Neural cell (in vitro differentiated cells): ENCODE measurements around the gene BBS1. TPM values are rescaled to one million over a fixed set of nuclear protein-coding genes. Genes with fewer than 3 reads are reported as not detected.

Experiments
- H2AFZ ChIP-seq: fragments of 200-600, 300-800 bp; sonication (generic), shearing (Covaris generic); 2 replicates; pipeline ENCODE4 v1.6.0; 2014; ENCODE audit warnings: low read depth, mild to moderate bottlenecking, antibody characterized with exemption, low read length, moderate library complexity
- H3F3A ChIP-seq: fragments of 200-600 bp; shearing (Covaris generic); 2 replicates; pipeline ENCODE4 v1.6.1; 2016; ENCODE audit warnings: mild to moderate bottlenecking, moderate library complexity, mixed read lengths, antibody characterized with exemption, low read length; ENCODE audit not compliant: insufficient read depth, poor library complexity, severe bottlenecking
- H3K27ac ChIP-seq: fragments of 200-600, 300-800 bp; sonication (generic), shearing (Covaris generic); 2 replicates; pipeline ENCODE4 v1.5.1; 2014; ENCODE audit warnings: mild to moderate bottlenecking, low read length, moderate library complexity
- H3K27me3 ChIP-seq: fragments of 300-800, 200-600 bp; sonication (generic), shearing (Covaris generic); 2 replicates; pipeline ENCODE4 v1.6.0; 2014; ENCODE audit warnings: mild to moderate bottlenecking, low read depth, low read length, moderate library complexity; ENCODE audit not compliant: insufficient read depth
- H3K36me3 ChIP-seq: fragments of 300-800, 200-600 bp; sonication (generic), shearing (Covaris generic); 2 replicates; pipeline ENCODE4 v1.5.1; 2014; ENCODE audit warnings: mild to moderate bottlenecking, antibody characterized with exemption, low read length, moderate library complexity; ENCODE audit not compliant: insufficient read depth
- H3K4me2 ChIP-seq: fragments of 300-800, 200-600 bp; sonication (generic), shearing (Covaris generic); 2 replicates; pipeline ENCODE4 v1.6.0; 2014; ENCODE audit warnings: mild to moderate bottlenecking, low read length
- H3K4me3 ChIP-seq: fragments of 300-800, 200-600 bp; sonication (generic), shearing (Covaris generic); 2 replicates; pipeline ENCODE4 v1.5.1; 2014; ENCODE audit warnings: mild to moderate bottlenecking, low read length, moderate library complexity
- H3K79me2 ChIP-seq: fragments of 200-600 bp; shearing (Covaris generic); replicated peaks from 2 replicates; pipeline ENCODE4 v1.6.0; 2014; ENCODE audit warnings: mild to moderate bottlenecking, low read length, moderate library complexity; ENCODE audit not compliant: insufficient read depth
- H3K9ac ChIP-seq: fragments of 300-800, 200-600 bp; sonication (generic), shearing (Covaris generic); 2 replicates; pipeline ENCODE4 v1.6.1; 2016; ENCODE audit warnings: mild to moderate bottlenecking, low read length, mixed read lengths
- H3K9me2 ChIP-seq: fragments of 200-600 bp; shearing (Covaris generic); 2 replicates; pipeline ENCODE4 v1.6.1; 2016; ENCODE audit warnings: mild to moderate bottlenecking, low read length, mixed read lengths; ENCODE audit not compliant: insufficient read depth
- H3K9me3 ChIP-seq: fragments of 200-600, 300-800 bp; sonication (generic), shearing (Covaris generic); 2 replicates; pipeline ENCODE4 v1.6.1; 2016; ENCODE audit warnings: mild to moderate bottlenecking, mixed run types, low read length, moderate library complexity, mixed read lengths
- H4K20me1 ChIP-seq: fragments of 200-600 bp; shearing (Covaris generic); 2 replicates; pipeline ENCODE4 v1.6.1; 2016; ENCODE audit warnings: mild to moderate bottlenecking, mixed run types; ENCODE audit not compliant: insufficient read depth
- CTCF ChIP-seq: fragments of 450-650 bp; IDR thresholded peaks from 2 replicates; pipeline ENCODE4 v1.5.1; 2014; ENCODE audit warnings: antibody characterized with exemption, mild to moderate bottlenecking, moderate library complexity; ENCODE audit not compliant: poor library complexity, severe bottlenecking
- EP300 ChIP-seq: fragments of 450-650 bp; conservative IDR thresholded peaks from 2 replicates; pipeline ENCODE4 v1.6.1; 2014; ENCODE audit warnings: antibody characterized with exemption, mild to moderate bottlenecking, moderate library complexity; ENCODE audit not compliant: poor library complexity, severe bottlenecking
- EZH2 ChIP-seq: fragments of 200-600, 300-800 bp; shearing (Covaris generic), sonication (generic); IDR thresholded peaks from 2 replicates; pipeline ENCODE4 v1.6.1; 2014; ENCODE audit warnings: antibody characterized with exemption, low read length, borderline replicate concordance, mild to moderate bottlenecking; ENCODE audit not compliant: insufficient read depth, poor library complexity, severe bottlenecking
- MXI1 ChIP-seq: fragments of 450-650 bp; conservative IDR thresholded peaks from 2 replicates; pipeline ENCODE4 v1.6.1; 2014; ENCODE audit warnings: antibody characterized with exemption, mild to moderate bottlenecking; ENCODE audit not compliant: poor library complexity, severe bottlenecking
- POLR2AphosphoS5 ChIP-seq: IDR thresholded peaks from 2 replicates; pipeline ENCODE4 v1.6.1; 2012
- RAD21 ChIP-seq: fragments of 450-650 bp; conservative IDR thresholded peaks from 2 replicates; pipeline ENCODE4 v1.6.1; 2014; ENCODE audit warnings: antibody characterized with exemption, mild to moderate bottlenecking, moderate library complexity
- REST ChIP-seq: IDR thresholded peaks from 2 replicates; pipeline ENCODE4 v1.6.1; 2012; ENCODE audit warnings: borderline replicate concordance
- SMC3 ChIP-seq: fragments of 450-650 bp; conservative IDR thresholded peaks from 2 replicates; pipeline ENCODE4 v1.6.1; 2014; ENCODE audit warnings: antibody characterized with exemption, mild to moderate bottlenecking, moderate library complexity; ENCODE audit not compliant: poor library complexity
- TAF1 ChIP-seq: IDR thresholded peaks from 2 replicates; pipeline ENCODE4 v1.6.1; 2012; ENCODE audit warnings: low read depth
- polyA plus RNA-seq: library from polyadenylated mRNA; depleted of rRNA; stranded (reverse); fragments of >200 nt; gene quantifications from 2 replicates; pipeline ENCODE4 v1.2.3, GENCODE V29; 2014

Gene BBS1
- polyA plus RNA-seq, 1 donor from 2014 or later = 69.5 TPM

GRCh38 chr11:66531841-66532240, 21.4 kb downstream of the BBS1 start:
- no peak overlapping the region for H3K9ac ChIP-seq
- H3K4me2 ChIP-seq = no peak overlapping the region
- TF ChIP-seq POLR2AphosphoS5 (no peak), TAF1 (no peak), CTCF (no peak), RAD21 (no peak), EP300 (no peak)
- no peaks in the 10 kb centered on the region for H3K9me2 ChIP-seq
- H3K27me3 ChIP-seq = no peaks in the 10 kb centered on the region
- no peaks in the 10 kb centered on the region for H4K20me1 ChIP-seq
- H3F3A ChIP-seq = no peaks in the 10 kb centered on the region
- H2AFZ ChIP-seq = no peak overlapping the region
- H3K27ac ChIP-seq = no peak overlapping the region
- no peaks in the 10 kb centered on the region for H3K79me2 ChIP-seq
- H3K9me3 ChIP-seq = no peaks in the 10 kb centered on the region
- no peaks in the 10 kb centered on the region for H3K36me3 ChIP-seq
- H3K4me3 ChIP-seq = no peak overlapping the region

GRCh38 chr11:66532784-66533183, 22.3 kb downstream of the BBS1 start:
- H3K79me2 ChIP-seq = no peaks in the 10 kb centered on the region
- no peak overlapping the region for H3K9ac ChIP-seq
- no peaks in the 10 kb centered on the region for H3K36me3 ChIP-seq
- H3K4me3 ChIP-seq = no peak overlapping the region
- no peaks in the 10 kb centered on the region for H3F3A ChIP-seq
- no peaks in the 10 kb centered on the region for H3K27me3 ChIP-seq
- H3K27ac ChIP-seq = no peak overlapping the region
- no peaks in the 10 kb centered on the region for H4K20me1 ChIP-seq
- H3K9me2 ChIP-seq = no peaks in the 10 kb centered on the region
- TF ChIP-seq REST = no peak
- H2AFZ ChIP-seq = no peak overlapping the region
- H3K9me3 ChIP-seq = no peaks in the 10 kb centered on the region
- no peak overlapping the region for H3K4me2 ChIP-seq

- Histone ChIP-seq H3K27ac (no peak overlapping the region), H3K79me2 (no peaks in the 10 kb centered on the region), H3K9me2 (no peaks in the 10 kb centered on the region), H3K9me3 (no peaks in the 10 kb centered on the region), H3K36me3 (no peaks in the 10 kb centered on the region), H3K4me3 (no peak overlapping the region), H4K20me1 (no peaks in the 10 kb centered on the region), H3K27me3 (no peaks in the 10 kb centered on the region), H3K4me2 (no peak overlapping the region), H2AFZ (no peak overlapping the region), H3K9ac (no peak overlapping the region), H3F3A (no peaks in the 10 kb centered on the region)
- TF ChIP-seq RAD21 = no peak
- TF ChIP-seq TAF1 = no peak
- TF ChIP-seq EP300 = no peak
- TF ChIP-seq SMC3 = no peak
- no peak for TF ChIP-seq MXI1
- TF ChIP-seq POLR2AphosphoS5 = no peak
- no peak for TF ChIP-seq REST
- no peak for TF ChIP-seq EZH2
Measured at GRCh38 chr11:66539170-66539869, 28.9 kb downstream of the BBS1 start.
